ENCODE results near the gene MT1G. TPM values are rescaled to one million over a fixed set of nuclear protein-coding genes. Genes with fewer than 3 reads are reported as not detected.
A peak's percentile ranks its signal among the peaks of the same experiment; 100 is the strongest.

MT1G gene
- polyA plus RNA-seq, 1 donor (not counting 4 experiments of a cell fraction or from before 2014, with no cell fraction given) = 9.8 TPM

DNA sequence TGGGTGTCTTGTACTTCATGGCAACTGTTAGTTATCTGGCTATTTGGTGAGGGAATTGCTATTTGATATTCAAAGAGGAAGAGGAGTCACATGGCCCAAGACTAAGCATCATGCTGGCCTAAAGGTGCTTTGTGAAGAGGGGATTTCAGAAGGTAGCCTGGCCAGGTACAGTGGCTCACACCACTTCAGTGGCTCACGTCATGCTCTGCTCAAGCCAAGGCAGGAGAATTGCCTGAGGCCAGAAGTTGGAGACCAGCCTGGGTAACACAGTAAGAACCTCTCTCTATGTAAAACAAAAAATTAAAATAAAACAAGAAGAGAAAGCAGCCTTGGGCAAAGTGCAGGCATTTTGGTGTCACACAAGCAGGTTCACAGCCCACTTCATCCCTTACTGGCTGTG, 22.6 kb downstream of the MT1G start:
- Histone ChIP-seq H3K4me1 (ENCODE audit: control insufficient read depth, extremely low read depth, insufficient read depth, low read length) (peaks cover 18% of the 10 kb centered on the region), H3K9ac (ENCODE audit: control insufficient read depth, extremely low read depth, insufficient read depth, low read length) (no peak overlapping the region), H3K4me3 (ENCODE audit: control insufficient read depth in 2 of 3, extremely low read depth in 1 of 3, insufficient read depth in 2 of 3, low read depth in 1 of 3, low read length in 3 of 3) (no peak overlapping the region), H3K9me3 (ENCODE audit: control insufficient read depth, low read depth, low read length) (no peaks in the 10 kb centered on the region), H3K9me1 (ENCODE audit: control insufficient read depth, extremely low read depth, insufficient read depth, low read length) (no peaks in the 10 kb centered on the region), H3K79me2 (ENCODE audit: control insufficient read depth, insufficient read depth, low read length) (no peaks in the 10 kb centered on the region), H3K27ac (ENCODE audit: control insufficient read depth, insufficient read depth, low read length) (no peak overlapping the region), H4K20me1 (ENCODE audit: control insufficient read depth, extremely low read depth, insufficient read depth, low read length) (no peaks in the 10 kb centered on the region), H3K27me3 (ENCODE audit: control insufficient read depth, extremely low read depth, insufficient read depth, low read length) (no peaks in the 10 kb centered on the region), H3K4me2 (ENCODE audit: control insufficient read depth, extremely low read depth, insufficient read depth, low read depth, low read length) (no peak overlapping the region), H3K36me3 (ENCODE audit: control insufficient read depth in 2 of 2, extremely low read depth in 1 of 2, insufficient read depth in 2 of 2, low read length in 2 of 2) (no peaks in the 10 kb centered on the region), H2AFZ (ENCODE audit: control insufficient read depth, low read length) (no peak overlapping the region)
- no peak for DNase-seq (ENCODE audit: low read depth, low spot score)
- no peak for TF ChIP-seq EZH2 (IDR thresholded peaks at IDR 0.05; ENCODE audit: low read length)
- TF ChIP-seq, protein P1, sequence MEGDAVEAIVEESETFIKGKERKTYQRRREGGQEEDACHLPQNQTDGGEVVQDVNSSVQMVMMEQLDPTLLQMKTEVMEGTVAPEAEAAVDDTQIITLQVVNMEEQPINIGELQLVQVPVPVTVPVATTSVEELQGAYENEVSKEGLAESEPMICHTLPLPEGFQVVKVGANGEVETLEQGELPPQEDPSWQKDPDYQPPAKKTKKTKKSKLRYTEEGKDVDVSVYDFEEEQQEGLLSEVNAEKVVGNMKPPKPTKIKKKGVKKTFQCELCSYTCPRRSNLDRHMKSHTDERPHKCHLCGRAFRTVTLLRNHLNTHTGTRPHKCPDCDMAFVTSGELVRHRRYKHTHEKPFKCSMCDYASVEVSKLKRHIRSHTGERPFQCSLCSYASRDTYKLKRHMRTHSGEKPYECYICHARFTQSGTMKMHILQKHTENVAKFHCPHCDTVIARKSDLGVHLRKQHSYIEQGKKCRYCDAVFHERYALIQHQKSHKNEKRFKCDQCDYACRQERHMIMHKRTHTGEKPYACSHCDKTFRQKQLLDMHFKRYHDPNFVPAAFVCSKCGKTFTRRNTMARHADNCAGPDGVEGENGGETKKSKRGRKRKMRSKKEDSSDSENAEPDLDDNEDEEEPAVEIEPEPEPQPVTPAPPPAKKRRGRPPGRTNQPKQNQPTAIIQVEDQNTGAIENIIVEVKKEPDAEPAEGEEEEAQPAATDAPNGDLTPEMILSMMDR (optimal IDR thresholded peaks at IDR 0.05 in 1 of 3, IDR thresholded peaks at IDR 0.05 in 1 of 3, conservative IDR thresholded peaks at IDR 0.05 in 1 of 3; ENCODE audit: extremely low read depth in 1 of 3, insufficient read depth in 2 of 3, low read length in 3 of 3) = no peak
- dilution Hi-C loops (cut with MboI; ENCODE audit: extremely low pct_ligation_motif_present, low sequenced_read_pairs) = no loop called here
- FAIRE-seq = no peak

DNA sequence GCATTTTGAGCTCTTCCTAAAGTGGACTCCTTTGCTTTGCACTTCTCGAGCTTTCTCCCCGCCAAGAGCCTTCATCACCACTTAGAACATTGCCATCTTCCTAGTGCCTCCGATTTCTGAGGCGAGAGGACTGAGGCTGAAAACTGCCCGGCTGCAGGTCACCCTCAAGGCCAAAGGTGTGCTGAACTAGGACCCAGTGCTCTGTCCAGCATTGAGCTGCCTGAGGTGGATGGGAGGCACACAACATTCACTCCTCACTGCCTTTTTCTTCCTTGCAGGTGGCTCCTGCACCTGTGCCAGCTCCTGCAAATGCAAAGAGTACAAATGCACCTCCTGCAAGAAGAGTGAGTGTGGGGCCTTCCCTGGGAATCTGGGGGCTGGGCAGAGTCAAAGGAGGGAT, 24.0 kb downstream of the MT1G start:
- Histone ChIP-seq H3K36me3 (ENCODE audit: control insufficient read depth in 2 of 2, extremely low read depth in 1 of 2, insufficient read depth in 2 of 2, low read length in 2 of 2) (no peaks in the 10 kb centered on the region), H3K4me2 (ENCODE audit: control insufficient read depth, extremely low read depth, insufficient read depth, low read depth, low read length) (peak overlapping the region; percentile 14), H3K9me1 (ENCODE audit: control insufficient read depth, extremely low read depth, insufficient read depth, low read length) (no peaks in the 10 kb centered on the region), H3K27ac (ENCODE audit: control insufficient read depth, insufficient read depth, low read length) (no peak overlapping the region), H3K79me2 (ENCODE audit: control insufficient read depth, insufficient read depth, low read length) (no peaks in the 10 kb centered on the region), H3K9ac (ENCODE audit: control insufficient read depth, extremely low read depth, insufficient read depth, low read length) (no peak overlapping the region), H2AFZ (ENCODE audit: control insufficient read depth, low read length) (no peak overlapping the region), H3K9me3 (ENCODE audit: control insufficient read depth, low read depth, low read length) (no peaks in the 10 kb centered on the region), H3K27me3 (ENCODE audit: control insufficient read depth, extremely low read depth, insufficient read depth, low read length) (peaks cover 6% of the 10 kb centered on the region), H4K20me1 (ENCODE audit: control insufficient read depth, extremely low read depth, insufficient read depth, low read length) (no peaks in the 10 kb centered on the region), H3K4me3 (ENCODE audit: control insufficient read depth in 2 of 3, extremely low read depth in 1 of 3, insufficient read depth in 2 of 3, low read depth in 1 of 3, low read length in 3 of 3) (no peak overlapping the region), H3K4me1 (ENCODE audit: control insufficient read depth, extremely low read depth, insufficient read depth, low read length) (peaks cover 4% of the 10 kb centered on the region)
- DNase-seq (ENCODE audit: low read depth, low spot score) (no peak), FAIRE-seq (no peak)
- dilution Hi-C loops (cut with MboI; ENCODE audit: extremely low pct_ligation_motif_present, low sequenced_read_pairs) = no loop called here
- TF ChIP-seq, protein P1 (optimal IDR thresholded peaks at IDR 0.05 in 1 of 3, IDR thresholded peaks at IDR 0.05 in 1 of 3, conservative IDR thresholded peaks at IDR 0.05 in 1 of 3; ENCODE audit: extremely low read depth in 1 of 3, insufficient read depth in 2 of 3, low read length in 3 of 3) = no peak
- no peak for TF ChIP-seq EZH2 (IDR thresholded peaks at IDR 0.05; ENCODE audit: low read length)
